C4-2B (cell line): ENCODE results near the gene KDM7A.

Experiments
- ZFX ChIP-seq: fragments of 450-650 bp; IDR thresholded peaks from 2 replicates; pipeline ENCODE4 v1.6.1; 2017
- TF ChIP-seq, protein P1 (sequence below): fragments of 450-650 bp; conservative IDR thresholded peaks from 2 replicates; pipeline ENCODE4 v1.5.1; 2017; ENCODE audit warnings: mild to moderate bottlenecking

DNA sequence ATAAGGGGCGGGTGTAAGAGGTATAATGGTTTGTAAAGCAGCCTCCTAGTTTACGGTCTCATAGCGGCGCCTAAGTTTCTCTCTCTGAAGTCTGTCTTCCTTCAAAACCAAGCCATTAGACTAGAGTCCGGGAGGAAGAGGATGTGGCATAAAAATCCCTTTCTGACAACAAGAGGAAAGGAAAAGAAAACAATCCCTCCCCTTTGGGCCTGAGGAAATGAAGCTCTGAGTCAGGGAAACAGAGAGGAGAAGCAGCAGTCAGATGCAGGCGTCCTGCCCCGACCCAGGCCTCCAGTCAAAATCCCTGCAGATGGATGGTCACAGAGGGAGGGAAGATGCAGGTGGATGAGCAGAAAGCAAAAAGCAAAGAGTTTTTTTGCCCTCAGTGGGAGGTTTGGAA lies 137.7 kb downstream of the KDM7A start:
- TF ChIP-seq ZFX: no peak
- TF ChIP-seq, protein P1, sequence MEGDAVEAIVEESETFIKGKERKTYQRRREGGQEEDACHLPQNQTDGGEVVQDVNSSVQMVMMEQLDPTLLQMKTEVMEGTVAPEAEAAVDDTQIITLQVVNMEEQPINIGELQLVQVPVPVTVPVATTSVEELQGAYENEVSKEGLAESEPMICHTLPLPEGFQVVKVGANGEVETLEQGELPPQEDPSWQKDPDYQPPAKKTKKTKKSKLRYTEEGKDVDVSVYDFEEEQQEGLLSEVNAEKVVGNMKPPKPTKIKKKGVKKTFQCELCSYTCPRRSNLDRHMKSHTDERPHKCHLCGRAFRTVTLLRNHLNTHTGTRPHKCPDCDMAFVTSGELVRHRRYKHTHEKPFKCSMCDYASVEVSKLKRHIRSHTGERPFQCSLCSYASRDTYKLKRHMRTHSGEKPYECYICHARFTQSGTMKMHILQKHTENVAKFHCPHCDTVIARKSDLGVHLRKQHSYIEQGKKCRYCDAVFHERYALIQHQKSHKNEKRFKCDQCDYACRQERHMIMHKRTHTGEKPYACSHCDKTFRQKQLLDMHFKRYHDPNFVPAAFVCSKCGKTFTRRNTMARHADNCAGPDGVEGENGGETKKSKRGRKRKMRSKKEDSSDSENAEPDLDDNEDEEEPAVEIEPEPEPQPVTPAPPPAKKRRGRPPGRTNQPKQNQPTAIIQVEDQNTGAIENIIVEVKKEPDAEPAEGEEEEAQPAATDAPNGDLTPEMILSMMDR: no peak
